NCI-H187 treated with DMSO at 0.1 percent for 48 hours (cell line): ENCODE results near the gene STX2.
"Not testable (repeated sequence)": the region's sequence is repeated elsewhere in the genome, so short reads cannot be mapped to it uniquely, and the experiment has no call there.

Source experiments
- DNase-seq: peaks from one replicate; lab custom pipeline; 2025; lab: John Stamatoyannopoulos, UW

The STX2 gene

DNA sequence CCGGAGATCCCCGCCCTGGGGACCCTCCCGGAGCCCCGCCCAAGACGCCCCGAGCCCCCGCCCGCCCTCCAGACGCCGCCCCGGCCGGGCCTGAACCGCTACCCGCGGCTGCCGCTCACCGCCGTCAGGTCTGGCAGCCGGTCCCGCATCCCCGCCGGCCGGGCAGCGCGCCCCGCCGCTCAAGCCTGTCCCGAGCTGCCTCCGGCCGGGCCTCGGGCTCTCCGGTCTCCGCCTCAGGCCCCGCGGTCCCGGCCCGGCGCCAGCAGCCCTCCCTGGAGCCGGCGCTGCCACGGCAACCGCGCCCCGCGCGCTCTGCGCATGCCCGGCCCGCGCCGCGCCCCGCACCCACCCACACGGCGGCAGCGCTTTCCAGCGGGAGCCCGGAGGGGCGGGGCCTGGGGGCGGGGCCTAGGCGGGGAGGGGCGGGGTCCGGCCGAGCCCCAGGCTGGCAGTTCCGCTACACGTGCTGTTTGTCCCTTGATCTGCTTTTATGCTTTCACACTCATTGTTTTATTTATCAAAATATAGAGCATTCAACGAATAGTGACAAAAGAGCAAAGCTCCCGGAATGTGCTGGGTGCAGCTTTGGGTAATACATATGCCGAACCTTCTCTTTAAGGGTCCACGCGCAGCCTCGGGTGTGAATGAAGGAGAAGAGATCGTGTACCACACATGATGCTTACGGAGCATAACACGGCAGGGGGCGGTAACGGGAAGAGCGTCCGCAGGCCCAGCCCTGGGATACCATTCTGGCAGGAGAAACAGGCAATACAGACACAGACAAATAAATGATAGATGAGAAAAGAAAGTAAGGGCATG is at the start of gene STX2:
TSS of gene STX2 (minus strand) at position 300 of the 819 bp plus-strand sequence. CDS start at position 149, 151 bp downstream.
- peak; percentile 70 for DNase-seq

DNA sequence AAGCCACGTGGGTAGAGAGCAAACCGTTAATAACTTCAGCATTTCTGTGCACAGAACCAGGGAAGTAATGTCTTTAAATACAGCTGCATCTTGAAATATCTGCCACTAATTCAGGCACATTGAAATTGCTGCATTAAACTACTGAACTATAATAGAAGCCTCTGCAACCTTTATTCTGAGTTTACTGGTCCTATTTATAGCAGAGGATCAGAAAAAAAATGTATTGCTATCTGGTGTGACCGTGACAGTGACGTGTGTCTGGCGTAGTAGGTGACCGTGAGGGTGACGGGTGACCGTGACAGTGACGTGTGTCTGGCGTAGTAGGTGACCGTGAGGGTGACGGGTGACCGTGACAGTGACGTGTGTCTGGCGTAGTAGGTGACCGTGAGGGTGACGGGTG is 48.1 kb upstream of the STX2 start:
- DNase-seq = not testable (repeated sequence)

DNA sequence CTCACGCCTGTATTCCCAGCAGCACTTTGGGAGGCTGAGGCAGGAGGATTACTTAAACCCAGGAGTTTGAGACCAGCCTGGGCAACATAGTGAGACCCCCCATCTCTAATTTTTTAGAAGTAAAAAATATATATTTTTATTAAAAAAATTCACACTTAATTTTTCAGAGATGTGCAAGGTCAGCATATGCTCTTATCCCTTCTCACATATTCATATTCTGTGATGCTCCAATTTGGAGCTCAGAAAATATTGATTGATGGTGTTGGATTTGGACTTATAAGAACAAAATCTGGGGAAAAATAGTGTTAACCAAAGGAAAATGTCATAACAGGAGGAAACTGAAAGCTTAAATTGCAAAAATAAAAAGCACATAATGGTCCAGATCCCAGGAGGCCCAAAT is 42.5 kb upstream of the STX2 start:
- no peak for DNase-seq

DNA sequence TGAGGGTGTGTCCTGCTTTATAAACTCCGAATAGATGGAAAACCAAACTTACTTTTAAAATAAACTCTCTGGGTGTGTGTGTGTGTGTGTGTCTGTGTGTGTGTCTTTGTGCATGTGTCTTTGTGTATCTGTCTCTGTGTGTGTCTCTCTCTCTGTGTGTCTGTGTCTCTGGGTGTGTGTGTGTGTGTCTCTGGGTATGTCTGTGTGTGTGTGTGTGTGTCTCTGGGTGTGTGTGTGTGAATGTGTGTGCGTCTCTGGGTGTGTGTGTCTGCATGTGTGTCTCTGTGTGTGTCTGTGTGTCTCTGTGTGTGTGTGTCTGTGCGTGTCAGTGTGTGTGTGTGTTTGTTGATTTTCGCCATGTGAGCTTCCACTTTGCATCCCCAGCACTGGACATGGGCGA is 42.0 kb upstream of the STX2 start:
- DNase-seq = no peak

DNA sequence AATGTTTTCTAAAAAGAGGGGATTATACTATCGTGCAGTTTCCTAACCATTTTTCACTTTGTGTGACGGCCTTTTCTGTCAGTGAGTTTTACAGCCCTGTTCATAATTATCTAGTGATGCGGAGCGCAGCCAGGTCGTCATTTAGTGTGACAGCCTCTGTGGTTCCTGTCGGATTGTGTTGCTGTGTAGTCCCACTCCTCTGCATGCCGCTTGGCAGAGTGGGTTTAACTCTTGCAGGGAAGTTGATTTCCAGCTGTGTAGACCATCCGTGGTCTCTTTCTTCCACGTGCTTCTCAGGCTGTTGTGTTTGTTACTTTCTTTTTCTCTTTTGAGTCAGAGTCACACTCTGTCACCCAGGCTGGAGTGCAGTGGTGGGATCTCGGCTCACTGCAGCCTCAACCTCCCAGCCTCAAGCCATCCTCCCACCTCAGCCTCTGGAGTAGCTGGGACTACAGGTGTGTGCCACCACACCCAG is 41.4 kb upstream of the STX2 start:
- DNase-seq = no peak

DNA sequence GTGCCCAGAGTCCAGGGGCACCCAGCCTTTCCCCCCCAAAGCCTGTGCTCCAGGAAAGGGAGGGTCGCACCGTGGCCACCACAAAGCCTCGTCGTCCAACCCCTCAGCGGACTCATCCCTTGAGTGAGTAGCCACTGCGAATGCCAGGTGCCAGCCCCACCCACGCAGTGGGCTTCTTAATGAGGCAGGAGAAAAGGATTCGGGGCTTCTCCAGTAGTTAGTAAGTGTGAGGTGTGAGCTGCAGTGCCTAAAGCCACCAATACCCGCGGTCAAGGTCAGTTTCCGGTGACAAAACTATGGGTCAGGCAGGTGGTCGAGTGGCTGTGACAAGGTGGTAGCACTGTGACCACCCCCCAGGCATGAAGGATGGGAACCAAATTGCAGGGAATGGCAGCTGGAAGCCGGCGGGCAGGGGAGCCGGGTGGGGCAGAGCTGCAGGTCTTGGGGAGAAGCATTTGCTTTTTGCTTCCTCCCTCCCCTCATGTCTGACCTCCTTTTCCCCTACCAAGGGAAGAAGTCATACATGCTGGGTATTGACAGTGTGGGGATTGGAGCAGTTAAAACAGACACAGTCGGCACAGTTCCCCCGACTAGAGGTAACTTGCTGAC is 40.8 kb upstream of the STX2 start:
- no peak for DNase-seq

DNA sequence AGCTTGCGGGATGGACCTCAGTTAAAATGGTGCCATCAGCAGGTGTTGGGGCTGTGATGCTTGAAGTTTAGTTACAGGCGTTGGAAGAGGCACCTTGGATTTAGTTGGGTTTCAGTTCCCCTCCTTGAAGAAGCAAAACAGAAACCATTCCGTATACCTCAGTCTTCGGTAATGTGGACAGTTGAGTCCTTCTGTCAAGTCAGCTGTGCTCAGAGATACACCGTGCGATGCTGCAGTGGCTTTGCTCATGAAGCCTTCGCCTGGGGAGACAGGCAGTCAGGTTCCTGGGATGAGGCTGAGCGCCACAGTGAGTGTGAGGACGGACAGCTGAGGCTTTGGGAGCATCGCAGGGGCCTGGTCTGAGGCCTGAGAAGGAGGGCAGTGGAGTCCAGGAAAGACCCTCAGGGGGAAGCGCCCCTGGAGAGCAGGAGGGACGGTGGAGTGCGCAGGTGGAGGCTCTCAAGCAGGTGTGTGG is 40.2 kb upstream of the STX2 start:
- DNase-seq = no peak

DNA sequence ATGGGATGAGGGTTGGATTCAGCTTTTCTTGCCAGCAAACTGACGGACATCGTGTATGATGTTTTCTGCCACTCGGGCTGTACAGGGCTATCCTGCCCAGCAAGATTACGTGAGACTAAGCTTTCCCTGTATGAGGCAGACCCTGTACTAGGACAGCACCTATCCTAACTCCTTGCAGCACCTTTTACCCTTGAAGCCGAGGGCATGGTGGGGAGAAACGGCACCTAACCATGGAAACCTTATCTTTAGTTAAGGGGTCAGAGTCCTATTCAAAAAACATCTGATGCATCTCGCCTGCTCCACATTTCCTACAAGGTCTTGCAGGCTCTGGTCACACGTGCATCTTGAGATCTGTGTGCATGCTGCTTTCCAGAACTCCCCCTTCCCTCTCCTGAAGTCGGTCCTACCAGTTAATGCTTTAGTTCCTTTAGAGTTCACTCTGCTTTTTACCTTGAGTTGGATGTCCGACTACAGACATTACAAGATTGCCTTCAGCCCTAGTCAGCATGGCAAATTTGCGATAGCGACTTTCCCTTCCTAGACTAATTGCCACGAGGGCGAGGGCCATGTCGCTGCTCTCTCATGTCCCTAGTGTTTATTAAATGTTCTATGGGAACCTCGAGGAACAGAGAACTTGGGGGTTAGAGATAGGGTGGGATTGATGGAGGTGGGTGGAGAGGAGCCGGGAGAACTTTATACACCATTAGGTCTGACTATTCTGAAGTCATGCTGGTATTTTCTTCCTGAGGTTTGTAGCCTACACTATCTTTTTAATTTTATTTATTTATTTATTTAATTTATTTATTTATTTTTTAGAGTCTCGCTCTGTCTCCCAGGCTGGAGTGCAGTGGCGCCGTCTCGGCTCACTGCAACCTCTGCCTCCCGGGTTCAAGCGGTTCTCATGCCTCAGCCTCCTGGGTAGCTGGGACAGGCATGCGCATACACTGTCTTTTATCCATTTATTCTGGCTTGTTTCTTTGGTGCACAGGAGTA is 39.4 kb upstream of the STX2 start:
- no peak for DNase-seq

DNA sequence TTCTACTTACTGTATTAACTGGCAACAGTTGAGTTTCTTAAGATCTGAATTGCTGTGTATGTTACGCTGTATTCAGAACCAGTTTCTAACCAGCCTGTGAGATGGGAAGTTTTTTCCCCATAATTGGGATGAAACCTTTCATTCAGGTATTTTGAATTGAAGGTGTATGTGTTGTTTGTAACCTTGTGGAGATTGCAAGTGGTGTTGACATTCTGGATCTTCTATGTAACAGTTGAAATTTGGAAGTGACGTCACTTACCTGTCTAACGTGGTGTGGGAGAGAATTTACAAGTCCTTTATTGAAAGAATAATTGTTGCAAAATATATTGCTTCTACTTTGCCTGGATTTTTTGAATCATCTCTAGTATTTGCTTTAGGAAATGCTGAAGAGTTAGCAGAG is 38.3 kb upstream of the STX2 start:
- no peak for DNase-seq

DNA sequence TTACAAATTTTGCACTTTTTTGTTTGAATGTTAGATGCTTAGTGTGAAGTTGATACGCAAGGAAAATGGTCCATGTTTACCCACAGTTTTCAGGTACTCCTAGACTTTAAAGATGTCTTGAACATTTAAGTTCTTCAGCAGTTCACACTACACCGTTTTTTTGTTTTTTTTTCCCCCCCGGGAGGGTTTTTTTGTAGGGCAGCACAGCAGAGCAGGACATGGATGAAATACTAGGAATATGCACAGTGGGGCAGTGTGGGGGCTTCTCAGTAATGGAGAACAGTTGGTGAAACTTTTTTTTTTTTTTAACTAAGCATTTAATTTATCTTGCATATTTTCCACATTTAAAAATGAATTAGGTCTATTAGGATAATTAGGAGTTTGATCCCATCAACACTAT is 37.7 kb upstream of the STX2 start:
- no peak for DNase-seq

DNA sequence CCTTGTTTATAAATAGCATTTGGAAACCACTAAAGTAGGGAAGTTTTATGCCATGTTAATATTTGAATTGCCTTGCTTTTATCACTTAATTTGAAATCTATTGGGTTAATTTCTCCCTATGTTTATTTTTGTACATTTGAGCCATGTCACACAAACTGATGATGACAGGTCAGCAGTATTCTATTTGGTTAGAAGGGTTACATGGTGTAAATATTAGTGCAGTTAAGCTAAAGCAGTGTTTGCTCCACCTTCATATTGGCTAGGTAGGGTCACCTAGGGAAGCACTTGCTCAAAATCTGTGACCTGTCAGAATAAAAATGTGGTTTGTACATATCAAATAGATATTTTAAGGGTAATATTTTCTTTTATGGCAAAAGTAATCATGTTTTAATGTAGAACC is 37.2 kb upstream of the STX2 start:
- no peak for DNase-seq

DNA sequence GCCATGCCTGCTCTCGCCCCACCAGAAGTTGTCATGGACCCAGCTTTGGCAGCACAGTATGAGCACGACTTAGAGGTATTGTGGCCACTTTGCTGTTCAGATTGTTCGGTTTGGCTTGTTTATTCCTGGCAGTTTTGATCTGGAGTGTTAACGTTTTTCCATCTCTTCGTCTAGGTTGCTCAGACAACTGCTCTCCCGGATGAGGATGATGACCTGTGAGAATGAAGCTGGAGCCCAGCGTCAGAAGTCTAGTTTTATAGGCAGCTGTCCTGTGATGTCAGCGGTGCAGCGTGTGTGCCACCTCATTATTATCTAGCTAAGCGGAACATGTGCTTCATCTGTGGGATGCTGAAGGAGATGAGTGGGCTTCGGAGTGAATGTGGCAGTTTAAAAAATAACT is 36.7 kb upstream of the STX2 start:
- DNase-seq = not testable (repeated sequence)

DNA sequence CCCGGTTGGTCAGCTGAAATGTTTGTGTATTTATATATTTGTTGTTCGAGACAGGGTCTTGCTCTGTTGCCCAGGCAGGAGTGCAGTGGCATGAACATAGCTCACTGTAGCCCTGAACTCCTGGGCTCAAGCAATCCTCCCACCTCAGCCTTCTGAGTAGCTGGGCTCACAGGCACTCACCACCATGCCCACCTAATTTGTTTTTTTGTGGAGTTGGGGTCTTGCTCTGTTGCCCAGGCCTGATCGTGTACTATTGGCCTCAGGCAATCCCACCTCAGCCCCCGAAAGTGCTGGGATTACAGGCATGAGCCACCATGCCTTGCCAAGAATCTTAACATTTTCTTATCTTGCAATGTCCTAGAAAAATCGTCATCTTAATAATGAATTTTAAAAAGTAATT is 36.1 kb upstream of the STX2 start:
- no peak for DNase-seq

DNA sequence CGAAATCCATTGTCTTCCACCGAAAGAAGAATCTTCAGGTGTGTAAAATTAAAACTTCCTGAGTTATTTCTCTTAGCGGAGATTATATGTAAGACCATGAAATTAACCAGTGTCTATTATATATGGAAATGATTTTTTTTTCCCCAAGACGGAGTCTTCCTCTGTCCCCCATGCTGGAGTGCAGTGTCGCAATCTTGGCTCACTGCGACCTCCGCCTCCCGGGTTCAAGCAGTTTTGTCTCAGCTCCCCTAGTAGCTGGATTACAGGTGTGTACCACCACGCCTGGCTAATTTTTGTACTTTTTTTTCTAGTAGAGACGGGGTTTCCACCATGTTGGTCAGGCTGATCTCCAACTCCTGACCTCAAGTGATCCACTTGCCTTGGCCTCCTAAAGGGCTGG is 35.6 kb upstream of the STX2 start:
- no peak for DNase-seq

DNA sequence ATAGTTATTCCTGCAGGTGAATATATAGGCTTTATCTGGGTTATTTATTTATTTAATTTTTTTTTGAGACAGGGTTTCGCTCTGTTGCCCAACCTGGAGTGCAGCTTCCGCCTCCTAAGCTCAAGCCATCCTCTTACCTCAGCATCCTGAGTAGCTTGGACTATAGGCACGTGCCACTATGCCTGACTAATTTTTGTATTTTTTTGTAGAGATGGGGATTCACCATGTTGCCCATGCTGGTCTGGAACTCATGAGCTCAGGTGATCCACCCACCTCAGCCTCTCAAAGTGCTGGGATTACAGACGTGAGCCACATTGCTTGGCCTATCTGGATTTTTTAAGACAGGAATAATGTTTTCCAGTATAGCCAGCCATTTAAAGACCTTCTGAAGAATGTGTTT is 34.8 kb upstream of the STX2 start:
- DNase-seq = no peak

DNA sequence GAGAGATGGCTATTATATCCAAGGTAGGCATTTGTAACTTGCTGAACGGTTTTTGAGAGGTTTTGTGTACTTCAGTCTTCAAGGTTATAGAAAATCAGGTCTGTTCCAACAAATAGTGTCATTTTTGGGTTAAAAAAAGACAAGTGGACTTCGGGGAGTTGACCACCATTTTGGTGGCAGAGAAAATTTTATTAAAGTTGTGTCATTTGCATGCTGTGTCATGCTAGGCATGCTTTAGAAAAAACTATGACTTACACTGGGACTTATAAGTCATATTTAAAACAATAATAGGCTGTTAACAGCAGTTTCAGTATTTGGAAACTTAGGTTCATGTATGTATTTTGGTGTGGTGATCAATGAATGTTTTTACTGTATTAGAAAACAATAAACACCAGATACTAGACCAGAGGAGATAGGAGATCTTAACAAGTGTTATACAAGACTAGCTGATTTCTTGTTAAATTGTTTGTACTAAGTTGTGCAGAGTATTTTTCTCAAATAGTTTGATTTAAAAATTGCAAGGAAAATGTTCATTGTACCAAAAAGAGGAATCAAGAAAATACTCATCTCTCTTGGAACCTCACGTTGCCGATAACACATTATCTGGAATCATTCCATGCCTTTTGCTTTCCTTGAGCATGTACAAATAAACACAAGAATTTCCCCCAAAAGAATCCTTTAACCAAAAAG is 34.2 kb upstream of the STX2 start:
- DNase-seq = no peak

DNA sequence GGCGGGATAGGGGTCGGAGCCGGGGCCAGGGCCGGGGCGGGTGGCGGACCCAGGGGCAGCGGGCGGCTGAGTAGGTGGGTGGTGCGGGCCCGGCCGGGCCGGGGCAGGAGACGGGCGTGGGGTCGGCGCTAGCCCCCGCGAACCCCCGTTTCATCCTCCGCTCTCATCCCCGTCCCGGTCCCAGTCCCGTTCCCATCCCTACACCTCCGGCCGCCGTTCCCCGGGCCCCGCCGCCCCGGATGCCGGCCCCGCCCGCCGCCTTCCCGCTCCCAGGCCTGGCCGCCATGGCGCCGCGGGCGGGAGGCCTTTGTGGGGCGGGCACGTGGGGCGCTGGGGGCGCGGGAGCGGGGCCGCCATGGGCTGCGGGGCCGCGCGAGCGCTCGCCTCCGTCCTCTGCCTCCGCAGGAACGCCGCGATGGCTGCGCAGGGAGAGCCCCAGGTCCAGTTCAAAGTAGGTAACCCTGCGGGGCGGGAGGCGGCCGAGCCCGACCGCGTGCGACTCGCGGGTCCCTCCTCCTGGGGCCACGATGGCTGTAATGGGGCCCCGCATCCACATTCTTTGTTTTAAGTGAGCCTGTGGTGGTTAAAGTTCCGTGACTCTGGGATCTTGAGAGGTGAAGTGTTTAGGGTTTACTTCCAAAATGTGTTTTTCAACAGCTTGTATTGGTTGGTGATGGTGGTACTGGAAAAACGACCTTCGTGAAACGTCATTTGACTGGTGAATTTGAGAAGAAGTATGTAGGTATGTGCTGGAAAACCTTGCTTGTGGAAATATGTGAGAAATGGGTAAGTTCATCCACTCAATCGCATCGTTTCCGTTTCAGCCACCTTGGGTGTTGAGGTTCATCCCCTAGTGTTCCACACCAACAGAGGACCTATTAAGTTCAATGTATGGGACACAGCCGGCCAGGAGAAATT is 33.4 kb upstream of the STX2 start:
- no peak for DNase-seq

DNA sequence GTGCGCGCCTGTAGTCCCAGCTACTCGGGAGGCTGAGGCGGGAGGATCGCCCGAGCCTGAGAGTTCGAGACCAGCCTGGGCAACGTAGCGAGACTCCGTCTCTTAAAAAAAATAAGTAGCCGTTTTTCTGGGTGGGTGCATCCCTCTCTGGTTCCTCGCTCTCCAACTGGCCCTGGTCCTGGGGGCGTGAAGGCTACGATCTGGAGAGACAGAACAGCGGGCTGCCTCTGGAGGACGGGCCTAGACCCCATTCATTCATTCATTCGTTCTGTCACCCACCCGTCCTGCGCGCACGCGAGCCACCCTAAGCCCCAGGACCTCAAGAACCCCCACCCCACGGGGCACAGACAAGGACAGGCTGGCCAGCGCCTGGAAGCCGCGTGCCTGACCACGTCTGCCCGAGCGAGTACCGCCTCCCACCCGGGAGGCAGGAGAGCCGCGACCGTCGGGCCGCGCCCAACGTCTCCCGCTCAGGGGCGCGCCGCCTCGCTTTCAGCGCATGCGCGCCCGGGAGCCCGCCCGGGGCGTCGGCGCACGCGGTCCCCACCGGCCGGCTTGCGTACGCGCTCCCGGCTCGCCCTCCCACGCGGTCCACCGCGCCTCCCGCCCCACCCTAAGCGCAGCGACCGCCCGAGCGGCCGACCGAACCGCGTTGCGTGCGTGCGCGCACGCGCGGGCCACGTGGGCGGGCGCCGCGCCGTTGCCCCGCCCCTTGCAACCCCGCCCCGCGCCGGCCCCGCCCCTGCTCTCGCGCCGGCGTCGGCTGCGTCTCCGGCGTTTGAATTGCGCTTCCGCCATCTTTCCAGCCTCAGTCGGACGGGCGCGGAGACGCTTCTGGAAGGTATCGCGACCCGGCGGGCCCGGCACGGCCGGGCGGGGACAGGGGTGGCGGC is 32.5 kb upstream of the STX2 start, which contains the start of gene RAN:
TSS of gene RAN (plus strand) at position 781 of the 893 bp plus-strand sequence. CDS start 528 bp downstream, outside the sequence.
- peak; percentile 45 for DNase-seq
